ENCODE results near the gene SWT1.
A peak's percentile ranks its signal among the peaks of the same experiment; 100 is the strongest.
"Not testable (repeated sequence)": the region's sequence is repeated elsewhere in the genome, so short reads cannot be mapped to it uniquely, and the experiment has no call there.

SWT1 gene

DNA sequence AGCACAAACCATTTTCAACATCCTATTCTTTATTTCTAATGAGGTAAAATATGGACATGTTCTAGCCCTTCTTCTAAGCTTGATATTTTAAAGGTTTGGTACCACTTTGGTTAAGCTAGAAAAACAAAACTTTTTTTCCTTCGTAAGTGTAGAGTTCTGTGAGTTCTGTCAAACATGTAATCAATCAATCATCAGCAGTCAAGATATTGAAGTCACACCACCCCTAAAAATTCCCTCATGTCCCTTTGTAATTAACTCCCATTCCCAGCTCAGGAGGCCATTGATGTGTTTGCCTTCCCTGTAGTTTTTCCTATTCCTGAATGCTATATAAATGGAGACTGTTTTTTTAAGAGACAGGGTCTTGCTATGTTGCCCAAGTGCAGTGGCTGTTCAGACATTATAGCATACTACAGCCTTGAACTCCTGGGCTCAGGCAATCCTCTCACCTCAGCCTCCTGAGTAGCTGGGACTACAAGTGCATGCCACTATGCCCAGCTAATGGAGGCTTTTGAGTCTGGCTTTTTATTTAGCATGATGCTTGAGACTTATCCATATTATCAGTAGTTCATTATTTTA, 137.1 kb downstream of the SWT1 start:
- DNase-seq, result no peak

DNA sequence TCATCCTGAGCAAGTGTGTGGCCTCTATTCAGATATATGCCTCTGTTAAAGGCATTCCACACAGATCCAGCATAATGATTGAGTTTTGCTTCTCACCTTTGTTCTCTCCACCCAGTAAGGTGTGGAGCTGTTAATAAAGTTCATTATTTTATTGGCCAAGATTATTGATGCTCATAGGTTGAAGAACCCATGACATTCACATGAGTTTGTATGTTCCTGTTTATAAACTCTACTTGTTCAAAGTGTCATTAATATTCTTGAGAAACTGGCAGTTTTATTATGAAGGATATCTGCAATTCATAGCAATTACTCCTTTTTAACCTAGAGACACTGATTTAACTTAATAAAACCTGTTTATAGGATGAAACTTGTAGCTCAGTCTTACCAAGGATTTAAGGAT, 138.1 kb downstream of the SWT1 start:
- no peak for DNase-seq

DNA sequence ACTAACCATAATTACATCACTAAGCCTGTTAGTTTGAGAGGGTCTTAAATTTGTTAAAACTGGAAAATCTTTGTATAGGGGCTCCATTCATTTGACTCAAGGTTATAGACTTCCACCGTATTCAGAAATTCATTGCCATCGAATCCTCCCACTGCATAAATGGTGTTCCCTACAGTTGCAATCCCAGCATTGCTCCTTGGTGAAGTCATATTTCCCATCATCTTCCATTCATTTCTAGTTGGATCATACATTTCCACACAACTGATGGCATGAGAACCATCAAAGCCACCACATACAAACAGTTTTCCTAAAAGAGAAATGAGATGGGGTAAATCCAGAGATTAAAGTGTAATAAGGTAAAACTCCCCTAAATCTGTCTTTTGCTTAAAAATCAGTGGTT, 141.0 kb downstream of the SWT1 start:
- no peak for DNase-seq

- DNase-seq, result no peak
Observed at GRCh38 chr1:185300152-185300551, 143.2 kb downstream of the SWT1 start.

DNA sequence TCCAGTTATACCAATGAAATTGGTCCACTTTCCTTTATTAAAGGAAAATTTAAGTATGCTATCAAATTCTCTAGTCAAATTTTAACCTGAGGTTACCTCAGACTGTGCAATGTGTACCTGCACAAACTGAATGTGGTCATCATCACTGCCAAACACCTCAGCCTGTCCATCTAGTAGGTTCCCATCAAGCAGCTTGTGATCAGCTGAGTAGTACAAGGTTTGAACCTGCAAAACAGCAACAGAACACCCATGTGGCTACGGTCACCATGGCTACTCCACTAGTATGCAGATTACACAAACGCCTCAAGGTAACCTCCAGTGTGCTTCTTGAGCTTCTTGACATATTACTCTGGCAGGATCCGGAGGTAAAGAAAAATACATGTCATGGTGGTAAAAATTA, 148.5 kb downstream of the SWT1 start:
- DNase-seq, result no peak

- DNase-seq, result no peak
Observed at GRCh38 chr1:185308126-185308525, 151.2 kb downstream of the SWT1 start.

DNA sequence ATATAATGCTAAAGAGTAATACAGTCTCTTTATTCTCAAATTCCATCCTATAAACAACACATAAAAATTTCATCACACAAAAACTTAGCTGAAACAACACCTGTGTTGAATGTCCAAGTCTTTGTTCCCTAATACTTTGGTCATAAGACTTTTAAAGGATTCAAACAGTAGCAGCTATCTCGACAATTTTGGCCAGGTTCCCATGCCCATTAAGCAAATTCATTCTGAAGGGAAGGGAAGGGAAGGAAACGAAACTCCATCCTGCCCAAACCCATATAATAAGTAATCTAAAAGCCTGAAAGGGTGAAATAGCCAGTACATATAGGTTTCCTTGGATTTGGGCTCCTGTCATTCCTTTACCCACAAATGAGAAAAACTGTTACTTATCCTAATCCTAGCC, 152.6 kb downstream of the SWT1 start:
- DNase-seq, result no peak

DNA sequence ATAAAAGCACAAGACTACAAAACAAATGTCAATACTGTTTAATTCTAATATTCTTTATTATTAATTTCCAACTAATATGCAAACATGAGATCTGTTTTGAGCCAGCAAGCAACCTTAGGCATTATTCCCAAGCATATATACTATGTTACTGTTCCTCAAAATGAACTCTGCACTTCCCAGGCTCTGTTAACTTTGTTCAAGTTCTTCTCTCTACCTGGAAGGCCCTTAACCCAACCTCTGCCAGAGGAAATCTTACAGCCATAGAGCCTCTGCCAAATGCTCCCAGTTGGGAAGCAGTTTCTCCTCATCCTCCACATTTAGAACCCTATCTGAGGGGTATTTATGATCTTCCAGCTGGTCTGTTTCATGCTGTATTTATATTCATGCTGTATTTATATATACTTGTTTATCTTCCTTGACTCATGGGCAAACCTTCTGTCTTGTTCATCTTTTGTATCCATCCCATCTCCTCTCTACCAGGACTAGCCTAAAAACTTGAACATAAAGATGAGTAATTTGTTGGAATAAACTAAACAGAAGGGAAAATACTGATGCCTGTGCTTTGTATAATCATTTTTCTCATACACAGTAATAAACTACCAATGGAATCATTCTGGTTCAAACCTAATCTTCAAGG, 154.7 kb downstream of the SWT1 start:
- no peak for DNase-seq

DNA sequence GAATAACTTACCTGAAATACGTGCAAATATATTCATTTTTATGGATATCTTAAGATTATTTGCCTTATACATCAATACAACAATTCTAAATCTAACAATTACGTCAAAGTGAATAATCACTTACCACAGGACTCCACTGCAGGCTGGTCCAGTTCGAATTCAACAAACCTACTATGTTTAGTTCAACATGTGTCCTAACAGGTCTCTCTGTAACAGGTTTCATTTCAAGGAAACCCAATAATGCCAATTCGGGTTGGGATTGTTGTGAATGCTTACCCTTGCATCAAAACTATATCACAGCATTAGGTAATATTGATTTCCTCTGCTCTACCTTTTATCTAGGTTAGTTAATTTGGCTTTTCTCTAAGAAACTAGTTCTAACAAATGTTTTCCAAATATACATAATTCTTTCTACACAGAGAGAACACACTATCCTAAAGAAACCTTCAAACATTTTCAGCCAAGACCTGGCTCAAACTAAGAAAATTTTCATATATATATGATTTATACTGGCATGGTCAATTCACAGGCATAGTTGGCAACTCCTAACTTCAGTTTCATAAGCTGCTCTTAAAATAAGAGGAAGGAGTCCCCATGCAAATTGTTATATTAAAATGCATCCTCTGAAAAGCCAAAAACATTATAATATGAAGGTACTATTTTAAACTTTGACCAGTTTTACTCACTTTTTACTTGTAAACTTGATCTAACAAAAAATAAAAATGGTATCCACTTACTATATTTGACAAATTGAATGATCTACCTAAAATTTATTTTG, 155.6 kb downstream of the SWT1 start:
- DNase-seq, result peak; percentile 30

DNA sequence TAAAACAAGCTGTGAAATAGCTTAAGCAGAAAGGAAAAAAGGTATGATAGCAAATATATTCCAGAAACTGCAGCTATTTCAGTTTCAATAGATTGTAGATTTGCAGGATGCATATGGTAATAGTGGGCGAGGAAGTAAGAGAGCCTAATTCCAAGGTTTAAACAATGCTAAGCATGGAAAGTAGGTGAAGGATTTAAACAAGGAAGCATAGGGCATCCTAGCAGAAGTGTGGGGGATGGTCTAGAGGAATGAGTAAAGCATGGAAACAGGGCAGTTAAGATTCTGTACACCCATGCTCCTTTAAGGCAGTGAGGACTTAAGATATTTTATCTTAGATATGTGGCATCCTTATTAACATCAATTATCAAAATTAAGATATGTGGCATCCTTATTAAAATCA, 157.4 kb downstream of the SWT1 start:
- peak; percentile 72 for DNase-seq

- DNase-seq, result peak; percentile 78
Observed at GRCh38 chr1:185315445-185316071, 158.6 kb downstream of the SWT1 start.

GRCh38 chr1:185316163-185317033, 159.4 kb downstream of the SWT1 start:
- DNase-seq, result peak; percentile 89

DNA sequence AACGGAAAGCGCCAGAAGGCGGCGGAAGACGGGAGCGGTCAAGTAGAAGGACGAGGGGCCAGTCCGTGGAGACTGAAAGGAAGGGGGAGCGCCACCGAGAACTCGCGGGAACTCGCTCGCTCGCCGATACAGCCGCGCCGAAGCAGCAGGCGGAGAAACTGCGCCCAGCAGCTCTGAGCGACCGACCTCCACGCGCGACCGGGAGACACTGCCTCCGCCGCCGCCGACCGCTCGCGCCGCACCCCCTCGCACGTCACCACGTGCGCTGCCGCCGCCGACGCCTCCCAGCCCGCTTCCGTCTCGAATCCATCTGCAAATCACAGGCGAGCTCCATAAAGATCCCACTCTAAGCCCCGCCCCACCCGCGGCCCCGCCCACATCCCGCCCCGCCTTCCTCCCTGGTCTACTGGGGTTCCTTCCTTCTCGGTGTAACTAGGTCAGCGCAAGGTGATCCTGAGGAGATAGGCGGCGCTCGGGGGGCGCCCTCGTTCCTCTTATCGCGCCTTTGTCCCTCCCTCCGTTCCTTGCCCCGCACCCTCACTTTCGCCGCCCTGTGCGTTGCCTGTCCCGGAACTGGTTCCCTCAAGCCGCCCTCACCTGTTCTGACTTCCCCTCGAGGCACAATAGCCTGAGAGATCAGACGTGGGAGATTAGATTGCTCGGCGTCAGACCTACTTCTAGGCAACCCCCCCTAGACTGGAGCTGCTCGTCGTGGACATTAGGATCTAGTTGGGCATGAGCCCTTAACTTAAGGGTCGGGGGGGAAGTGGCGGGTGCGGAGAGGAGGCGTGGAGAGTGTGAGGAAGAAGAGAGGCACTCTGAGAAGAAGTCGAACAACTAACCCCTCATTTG, 160.3 kb downstream of the SWT1 start, which contains the start of gene IVNS1ABP:
IVNS1ABP (minus strand) TSS at position 210 of the 852 bp plus-strand sequence. CDS start 7,750 bp downstream, outside the sequence.
- DNase-seq, result peak; percentile 98

- DNase-seq, result peak; percentile 95
Observed at GRCh38 chr1:185317886-185318310, 160.9 kb downstream of the SWT1 start.

DNA sequence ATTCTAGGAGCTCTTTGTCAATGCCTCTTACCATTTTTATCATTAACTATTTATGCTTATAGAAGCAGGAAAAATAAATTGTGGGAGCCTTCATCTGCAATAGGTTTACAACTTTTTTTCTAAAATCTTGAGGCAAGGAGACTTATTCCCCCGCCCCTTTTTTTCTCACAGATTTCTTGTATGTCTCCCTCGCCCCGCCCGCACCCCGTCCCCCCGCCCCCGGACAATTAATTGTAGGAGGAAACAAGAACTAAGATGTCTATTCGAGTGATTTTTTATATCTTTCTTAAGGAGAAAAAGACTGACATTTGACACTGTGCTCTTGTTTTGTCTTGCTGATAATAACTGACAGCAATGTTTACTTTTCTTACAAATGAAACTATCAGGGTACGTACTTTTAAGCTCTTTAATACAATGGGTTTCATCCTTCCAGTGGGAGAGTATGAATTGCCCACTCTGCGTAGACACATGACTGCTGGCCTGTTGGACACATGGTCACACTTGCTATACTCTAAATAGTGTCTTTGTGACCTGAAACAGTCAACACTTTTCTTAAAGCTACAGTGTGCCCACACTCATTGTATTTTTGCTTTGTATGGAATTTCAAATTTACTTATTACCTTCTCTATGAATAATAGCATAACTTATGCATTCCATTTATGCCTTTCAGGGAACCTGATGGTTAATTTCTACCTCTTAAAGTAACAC, 161.6 kb downstream of the SWT1 start:
- peak; percentile 56 for DNase-seq

GRCh38 chr1:185319139-185319475, 162.1 kb downstream of the SWT1 start:
- no peak for DNase-seq

GRCh38 chr1:185321104-185321503, 164.1 kb downstream of the SWT1 start:
- DNase-seq, result not testable (repeated sequence)

- not testable (repeated sequence) for DNase-seq
Observed at GRCh38 chr1:185321653-185322221, 164.8 kb downstream of the SWT1 start.

DNA sequence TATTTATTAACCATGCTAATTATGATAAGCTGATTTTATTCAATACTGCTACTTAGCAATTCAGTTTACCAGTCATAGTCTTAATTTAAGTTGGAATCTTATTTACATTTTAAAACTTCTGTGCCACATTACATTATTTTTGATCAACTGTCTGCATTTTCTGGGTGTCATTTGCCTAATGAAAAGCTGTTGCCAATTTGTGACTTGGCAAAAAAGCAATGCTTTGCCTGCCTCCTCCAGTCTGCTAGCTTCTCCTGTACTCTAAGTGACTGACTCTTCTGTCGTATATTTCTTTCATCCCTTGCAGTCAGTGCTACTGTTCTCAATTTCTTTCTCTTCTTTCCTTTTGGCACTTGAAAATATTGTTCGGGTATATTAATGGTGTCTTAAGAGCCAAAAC, 165.7 kb downstream of the SWT1 start:
- DNase-seq, result no peak

DNA sequence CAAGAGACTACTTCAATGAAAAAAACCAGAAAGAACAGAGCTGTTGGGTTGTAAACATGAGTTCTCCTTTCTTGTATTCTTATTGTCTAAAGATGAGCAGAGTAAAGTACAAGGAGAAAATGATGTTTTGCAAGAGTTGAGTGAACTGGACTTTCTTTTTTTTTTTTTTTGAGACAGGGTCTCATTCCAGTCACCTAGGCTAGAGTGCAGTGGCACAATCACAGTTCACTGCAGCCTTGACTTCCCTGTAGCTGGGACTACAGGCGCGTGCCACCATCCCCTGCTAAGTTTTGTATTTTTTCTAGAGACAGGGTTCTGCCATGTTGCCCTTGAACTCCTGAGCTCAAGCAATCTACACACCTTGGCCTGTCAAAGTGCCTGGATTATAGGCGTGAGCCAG, 167.2 kb downstream of the SWT1 start:
- no peak for DNase-seq

GRCh38 chr1:185325413-185325812, 168.4 kb downstream of the SWT1 start:
- DNase-seq, result peak; percentile 51
